Mesenchymal stem cell (in vitro differentiated cells and primary cell): ENCODE data around the gene SYNJ2.

Experiments
- DNase-seq: peaks from one replicate; pipeline ENCODE4 v3.0.0-alpha.2; 2013
- H2AFZ ChIP-seq: one replicate; pipeline ENCODE4 v1.6.1; 2013; ENCODE audit warnings: low read depth, mild to moderate bottlenecking, control low read depth, inconsistent platforms, low read length, moderate library complexity
- H2AK5ac ChIP-seq: 2 replicates; pipeline ENCODE4 v1.6.1; 2013; ENCODE audit warnings: low read length, moderate library complexity, mild to moderate bottlenecking, inconsistent platforms; ENCODE audit not compliant: severe bottlenecking
- H2BK120ac ChIP-seq: one replicate; pipeline ENCODE4 v1.6.1; 2013; ENCODE audit warnings: low read depth, mild to moderate bottlenecking, inconsistent platforms, low read length, moderate library complexity
- H2BK12ac ChIP-seq, 2 experiments: one replicate each; pipeline ENCODE4 v1.6.1; 2013; ENCODE audit warnings: inconsistent platforms in 2 of 2, low read length in 2 of 2, mild to moderate bottlenecking in 2 of 2, moderate library complexity in 2 of 2, control low read depth in 1 of 2
- H2BK15ac ChIP-seq: one replicate; pipeline ENCODE4 v1.6.1; 2013; ENCODE audit warnings: mild to moderate bottlenecking, low read depth, inconsistent platforms; ENCODE audit not compliant: poor library complexity, severe bottlenecking
- H2BK5ac ChIP-seq: 2 replicates; pipeline ENCODE4 v1.6.1; 2013; ENCODE audit warnings: low read depth, mild to moderate bottlenecking, low read length, control low read depth, inconsistent platforms; ENCODE audit not compliant: poor library complexity, severe bottlenecking
- H3K14ac ChIP-seq, 2 experiments: one replicate each; pipeline ENCODE4 v1.6.1; 2013; ENCODE audit warnings: inconsistent platforms in 2 of 2, low read length in 2 of 2, control low read depth in 1 of 2, mild to moderate bottlenecking in 1 of 2, moderate library complexity in 1 of 2
- H3K18ac ChIP-seq, 2 experiments: one replicate each; pipeline ENCODE4 v1.6.1; 2013; ENCODE audit warnings: inconsistent platforms in 2 of 2, low read length in 2 of 2, control low read depth in 1 of 2, low read depth in 1 of 2, mild to moderate bottlenecking in 1 of 2
- H3K23ac ChIP-seq, 2 experiments: one replicate each; pipeline ENCODE4 v1.6.1; 2013; ENCODE audit warnings: inconsistent platforms in 2 of 2, low read length in 2 of 2, mild to moderate bottlenecking in 2 of 2, moderate library complexity in 2 of 2, control low read depth in 1 of 2
- H3K27ac ChIP-seq: 2 replicates; pipeline ENCODE4 v1.5.1; 2013; ENCODE audit warnings: mild to moderate bottlenecking, moderate library complexity, low read length, control low read depth, inconsistent platforms; ENCODE audit not compliant: poor library complexity, severe bottlenecking
- H3K27me3 ChIP-seq, 2 experiments: 2 replicates each; pipeline versions ENCODE4 v1.6.1 to v1.7.0; 2013; ENCODE audit warnings: low read length in 2 of 2, mild to moderate bottlenecking in 2 of 2, moderate library complexity in 2 of 2, control low read depth in 1 of 2, inconsistent platforms in 1 of 2; ENCODE audit not compliant: control insufficient read depth in 1 of 2, insufficient read depth in 1 of 2
- H3K36me3 ChIP-seq, 2 experiments: 2 replicates each; pipeline versions ENCODE4 v1.6.1 to v1.7.0; 2013; ENCODE audit warnings: low read length in 2 of 2, control low read depth in 1 of 2, inconsistent platforms in 1 of 2, low read depth in 1 of 2, mild to moderate bottlenecking in 1 of 2; ENCODE audit not compliant: insufficient read depth in 2 of 2, control insufficient read depth in 1 of 2
- H3K4ac ChIP-seq, 2 experiments: one replicate each; pipeline ENCODE4 v1.6.1; 2013; ENCODE audit warnings: inconsistent platforms in 2 of 2, low read length in 2 of 2, mild to moderate bottlenecking in 2 of 2, moderate library complexity in 2 of 2, control low read depth in 1 of 2, low read depth in 1 of 2
- H3K4me1 ChIP-seq: 2 replicates; pipeline ENCODE4 v1.6.1; 2013; ENCODE audit warnings: low read depth, low read length, control low read depth; ENCODE audit not compliant: control insufficient read depth, insufficient read depth
- H3K4me2 ChIP-seq: 2 replicates; pipeline ENCODE4 v1.6.1; 2013; ENCODE audit warnings: low read length, mild to moderate bottlenecking, inconsistent platforms; ENCODE audit not compliant: poor library complexity, severe bottlenecking
- H3K4me3 ChIP-seq, 2 experiments: 2 replicates each; pipeline versions ENCODE4 v1.5.1 to v1.7.0; 2013; ENCODE audit warnings: low read length in 2 of 2, mild to moderate bottlenecking in 2 of 2, control low read depth in 1 of 2, low read depth in 1 of 2; ENCODE audit not compliant: insufficient read depth in 1 of 2
- H3K79me1 ChIP-seq: replicated peaks from 2 replicates; pipeline ENCODE4 v1.6.1; 2013; ENCODE audit warnings: mild to moderate bottlenecking, control low read depth, low read length, inconsistent platforms; ENCODE audit not compliant: poor library complexity, severe bottlenecking
- H3K9ac ChIP-seq: 2 replicates; pipeline ENCODE4 v1.7.0; 2013; ENCODE audit warnings: mild to moderate bottlenecking, low read length, moderate library complexity
- H3K9me3 ChIP-seq: 2 replicates; pipeline ENCODE4 v1.7.0; 2013; ENCODE audit warnings: mild to moderate bottlenecking, low read length; ENCODE audit not compliant: control insufficient read depth
- H4K8ac ChIP-seq: one replicate; pipeline ENCODE4 v1.6.1; 2013; ENCODE audit warnings: inconsistent platforms, mild to moderate bottlenecking, low read length, moderate library complexity
- H4K91ac ChIP-seq: one replicate; pipeline ENCODE4 v1.6.1; 2013; ENCODE audit warnings: mild to moderate bottlenecking, low read length, inconsistent platforms
- WGBS: methylation state at CpG from one replicate; pipeline ENCODE4 v1.1.7; 2013; ENCODE audit warnings: mixed read lengths; 5-methylcytosine and 5-hydroxymethylcytosine counted together

Gene SYNJ2

GRCh38 chr6:158040051-158040803, 58.6 kb downstream of the SYNJ2 start:
- Histone ChIP-seq H3K27me3 (no peaks in the 10 kb centered on the region), H3K9me3 (no peaks in the 10 kb centered on the region), H2BK120ac (peak overlapping the region; percentile 79), H4K91ac (peak overlapping the region; percentile 88), H3K4ac (peak overlapping the region; percentile 88 to 97), H3K4me1 (peaks cover 50% of the 10 kb centered on the region), H3K18ac (peak overlapping the region; percentile 94 to 95), H3K4me3 (peak overlapping the region in 1 of 2 experiments; percentile 60), H2BK5ac (peak overlapping the region; percentile 97), H3K79me1 (peaks cover 10% of the 10 kb centered on the region), H3K36me3 (peaks cover 37 to 59% of the 10 kb centered on the region in 2 experiments), H3K9ac (peak overlapping the region; percentile 71), H3K14ac (peak overlapping the region in 1 of 2 experiments; percentile 94), H2AK5ac (peak overlapping the region; percentile 96), H4K8ac (peak overlapping the region; percentile 97), H3K4me2 (peak overlapping the region; percentile 44), H2AFZ (no peak overlapping the region), H2BK15ac (peak overlapping the region; percentile 94), H3K27ac (peak overlapping the region; percentile 98), H3K23ac (peak overlapping the region in 1 of 2 experiments; percentile 46), H2BK12ac (peak overlapping the region; percentile 98 to 100)
- WGBS = 16% methylated on average over 6 of the region's 6 CpGs
- peak; percentile 99 for DNase-seq

- peak overlapping the region; percentile 71 for H3K9ac ChIP-seq
Observed at GRCh38 chr6:158040804-158041347, 59.2 kb downstream of the SYNJ2 start.

GRCh38 chr6:158041370-158041769, 59.7 kb downstream of the SYNJ2 start:
- peaks cover 16% of the 10 kb centered on the region for H3K79me1 ChIP-seq
- H3K18ac ChIP-seq = peak overlapping the region; percentile 94 to 95
- peak overlapping the region; percentile 98 for H3K27ac ChIP-seq

More at GRCh38 chr6:158040804-158041347, 59.2 kb downstream of the SYNJ2 start:
- Histone ChIP-seq H2BK5ac (peak overlapping the region; percentile 97), H3K14ac (peak overlapping the region in 1 of 2 experiments; percentile 81), H4K8ac (peak overlapping the region; percentile 97), H3K4ac (peak overlapping the region; percentile 88 to 97), H2AFZ (no peak overlapping the region), H3K4me3 (peak overlapping the region in 1 of 2 experiments; percentile 60), H3K79me1 (peaks cover 14% of the 10 kb centered on the region), H3K4me2 (peak overlapping the region; percentile 44), H2BK120ac (peak overlapping the region; percentile 79), H3K27ac (peak overlapping the region; percentile 98), H3K23ac (no peak overlapping the region), H3K27me3 (no peaks in the 10 kb centered on the region), H2BK12ac (peak overlapping the region; percentile 98 to 100), H3K18ac (peak overlapping the region; percentile 94 to 95), H3K9me3 (no peaks in the 10 kb centered on the region), H3K4me1 (peaks cover 53% of the 10 kb centered on the region), H4K91ac (peak overlapping the region; percentile 85), H2BK15ac (peak overlapping the region; percentile 94), H2AK5ac (peak overlapping the region; percentile 96), H3K36me3 (peaks cover 42 to 64% of the 10 kb centered on the region in 2 experiments)
- peak; percentile 90 for DNase-seq
- WGBS = 15% methylated on average over 10 of the region's 12 CpGs

GRCh38 chr6:158041788-158042187, 60.1 kb downstream of the SYNJ2 start:
- H3K36me3 ChIP-seq = peaks cover 45 to 62% of the 10 kb centered on the region in 2 experiments
- H3K4me2 ChIP-seq = no peak overlapping the region
- H2BK5ac ChIP-seq = no peak overlapping the region

More at GRCh38 chr6:158041370-158041769, 59.7 kb downstream of the SYNJ2 start:
- peak overlapping the region in 1 of 2 experiments; percentile 97 for H3K4ac ChIP-seq
- H2AFZ ChIP-seq = no peak overlapping the region
- H3K9ac ChIP-seq = peak overlapping the region; percentile 71
- peak overlapping the region; percentile 96 for H2AK5ac ChIP-seq
- no peaks in the 10 kb centered on the region for H3K9me3 ChIP-seq
- peaks cover 43 to 62% of the 10 kb centered on the region in 2 experiments for H3K36me3 ChIP-seq
- peaks cover 54% of the 10 kb centered on the region for H3K4me1 ChIP-seq
- H3K27me3 ChIP-seq = no peaks in the 10 kb centered on the region
- peak overlapping the region; percentile 98 to 100 for H2BK12ac ChIP-seq
- no peak overlapping the region for H3K4me2 ChIP-seq
- H2BK15ac ChIP-seq = peak overlapping the region; percentile 94
- H3K14ac ChIP-seq = peak overlapping the region in 1 of 2 experiments; percentile 82
- H3K4me3 ChIP-seq = peak overlapping the region in 1 of 2 experiments; percentile 60
- H2BK120ac ChIP-seq = peak overlapping the region; percentile 79
- peak overlapping the region; percentile 97 for H4K8ac ChIP-seq
- H3K23ac ChIP-seq = no peak overlapping the region
- peak overlapping the region; percentile 85 for H4K91ac ChIP-seq
- peak; percentile 42 for DNase-seq
- H2BK5ac ChIP-seq = peak overlapping the region; percentile 97
- 79% methylated on average over 4 of the region's 4 CpGs for WGBS

More at GRCh38 chr6:158041788-158042187, 60.1 kb downstream of the SYNJ2 start:
- no peak overlapping the region for H3K4me3 ChIP-seq
- H2BK12ac ChIP-seq = peak overlapping the region; percentile 98 to 100
- peak overlapping the region; percentile 85 for H4K91ac ChIP-seq
- WGBS = 94% methylated on average over 12 of the region's 12 CpGs
- peak overlapping the region; percentile 96 for H2AK5ac ChIP-seq
- peak overlapping the region; percentile 94 to 95 for H3K18ac ChIP-seq
- no peak overlapping the region for H4K8ac ChIP-seq
- H3K23ac ChIP-seq = no peak overlapping the region
- H3K9me3 ChIP-seq = no peaks in the 10 kb centered on the region
- peaks cover 20% of the 10 kb centered on the region for H3K79me1 ChIP-seq
- peaks cover 55% of the 10 kb centered on the region for H3K4me1 ChIP-seq
- no peak overlapping the region for H3K14ac ChIP-seq
- no peak overlapping the region for H2AFZ ChIP-seq
- no peak overlapping the region for H2BK15ac ChIP-seq
- H3K27me3 ChIP-seq = no peaks in the 10 kb centered on the region
- H2BK120ac ChIP-seq = peak overlapping the region; percentile 50
- H3K27ac ChIP-seq = peak overlapping the region; percentile 98
- DNase-seq = no peak
- H3K4ac ChIP-seq = peak overlapping the region; percentile 37 to 97
- H3K9ac ChIP-seq = peak overlapping the region; percentile 71
